Neuron (in vitro differentiated cells): Measurements from ENCODE around the gene CITED2.

ENCODE experiments used
- H2AFZ ChIP-seq: one replicate; pipeline ENCODE4 v1.6.1; 2013; ENCODE audit warnings: low read depth, mild to moderate bottlenecking, inconsistent platforms, low read length, moderate library complexity
- H3K27me3 ChIP-seq: one replicate; pipeline ENCODE4 v1.6.1; 2013; ENCODE audit warnings: low read length; ENCODE audit not compliant: insufficient read depth
- H3K36me3 ChIP-seq: one replicate; pipeline ENCODE4 v1.6.1; 2013; ENCODE audit warnings: low read length; ENCODE audit not compliant: insufficient read depth
- H3K4me1 ChIP-seq: one replicate; pipeline ENCODE4 v1.6.1; 2013; ENCODE audit warnings: low read length; ENCODE audit not compliant: insufficient read depth
- H3K4me3 ChIP-seq: 2 replicates; pipeline ENCODE4 v1.5.1; 2013; ENCODE audit warnings: mild to moderate bottlenecking, low read length, moderate library complexity
- H3K9me3 ChIP-seq: one replicate; pipeline ENCODE4 v1.6.1; 2013; ENCODE audit warnings: low read length

Gene CITED2

DNA sequence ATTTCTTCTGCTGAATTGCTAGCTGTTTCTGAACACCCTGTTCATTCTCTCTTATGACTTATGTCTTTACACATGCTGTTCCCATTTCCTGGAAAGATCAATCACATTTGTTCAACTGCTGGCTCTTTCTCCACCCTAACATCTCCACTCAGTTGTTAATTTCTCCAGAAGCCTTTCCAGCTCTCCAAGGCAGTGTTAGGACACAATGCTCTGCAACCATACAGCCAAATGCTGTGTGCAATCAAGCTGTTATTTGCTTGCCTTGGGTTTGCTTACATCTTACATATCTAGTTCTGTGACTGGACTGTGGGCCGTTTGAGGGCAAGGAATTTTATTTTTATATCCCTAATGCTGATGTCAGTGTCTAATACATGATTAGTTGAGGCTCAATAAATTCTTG is 24.2 kb upstream of the CITED2 start:
- Histone ChIP-seq H3K9me3 (no peaks in the 10 kb centered on the region), H3K27me3 (no peaks in the 10 kb centered on the region), H3K36me3 (no peaks in the 10 kb centered on the region), H3K4me1 (peaks cover 11% of the 10 kb centered on the region), H2AFZ (no peak overlapping the region), H3K4me3 (no peak overlapping the region)

DNA sequence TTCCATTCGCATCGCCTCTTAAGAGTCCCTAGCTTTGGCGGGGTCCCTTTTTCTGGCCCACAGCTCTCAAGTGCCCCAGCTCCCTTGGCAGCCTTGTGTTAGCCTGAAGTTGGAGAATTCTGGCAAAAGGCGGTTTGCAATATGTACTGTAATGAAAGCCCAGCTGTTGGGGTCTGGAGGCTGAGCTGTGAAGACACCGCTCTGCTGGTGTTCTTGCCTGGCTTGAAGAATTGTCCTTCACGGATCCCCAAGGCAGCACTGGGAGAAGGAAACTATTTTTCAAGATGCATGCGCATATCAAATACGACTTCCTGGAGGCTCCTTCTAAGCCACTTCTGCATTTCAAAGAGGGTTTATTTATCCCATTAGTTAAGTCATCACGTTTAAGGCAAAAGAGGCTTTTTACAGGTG is 21.4 kb upstream of the CITED2 start:
- H3K9me3 ChIP-seq = no peaks in the 10 kb centered on the region

DNA sequence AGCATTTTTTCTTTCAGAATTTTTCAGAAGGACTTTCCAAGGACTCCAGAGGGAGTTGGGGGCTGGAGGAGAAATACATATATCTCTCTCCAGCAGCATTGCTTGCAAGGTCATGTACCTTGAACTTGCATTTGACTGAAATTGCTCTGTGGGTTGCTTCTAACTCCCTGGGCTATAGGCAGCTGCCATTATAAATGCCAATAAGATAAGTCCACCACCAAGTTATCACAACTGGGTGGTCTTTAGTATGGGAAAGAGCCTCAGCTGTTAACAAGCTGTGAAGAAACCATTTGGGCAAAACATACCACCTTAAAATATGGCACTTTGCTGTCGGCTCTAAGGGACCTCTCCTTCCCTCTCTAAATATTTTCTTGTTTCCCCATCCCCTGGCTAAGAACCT is 20.9 kb upstream of the CITED2 start:
- Histone ChIP-seq H2AFZ (no peak overlapping the region), H3K27me3 (no peaks in the 10 kb centered on the region)

More for the DNA sequence above, 21.4 kb upstream of the CITED2 start:
- Histone ChIP-seq H2AFZ (no peak overlapping the region), H3K36me3 (no peaks in the 10 kb centered on the region), H3K4me1 (peaks cover 11% of the 10 kb centered on the region), H3K4me3 (no peak overlapping the region), H3K27me3 (no peaks in the 10 kb centered on the region)

DNA sequence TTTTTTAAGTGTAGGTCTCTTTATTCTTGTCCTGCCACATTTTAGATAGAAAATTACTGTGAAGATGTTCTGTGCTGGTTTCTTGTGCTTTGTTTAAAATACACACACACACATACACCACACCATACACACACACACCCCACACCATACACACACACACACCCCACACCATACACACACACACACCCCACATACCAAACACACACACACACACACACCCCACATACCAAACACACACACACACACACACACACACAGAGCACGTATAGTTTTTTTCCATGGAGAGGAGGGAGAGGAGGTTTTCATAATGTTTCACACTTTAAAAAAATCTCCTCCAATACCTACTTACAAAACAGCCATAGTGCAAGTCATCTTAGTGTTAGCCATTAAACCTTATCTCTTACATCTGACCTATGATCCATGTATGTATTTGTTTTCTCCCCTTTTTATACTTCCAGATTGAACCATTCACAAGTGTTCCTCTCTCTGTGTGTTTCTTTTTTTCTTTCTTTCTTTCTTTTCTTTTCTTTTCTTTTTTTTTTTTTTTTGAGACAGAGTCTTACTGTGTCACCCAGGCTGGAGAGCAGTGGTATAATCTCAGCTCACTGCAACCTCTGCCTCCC is 19.7 kb upstream of the CITED2 start:
- Histone ChIP-seq H3K27me3 (no peaks in the 10 kb centered on the region), H3K4me3 (no peak overlapping the region), H3K4me1 (peaks cover 11% of the 10 kb centered on the region), H3K9me3 (no peaks in the 10 kb centered on the region), H2AFZ (no peak overlapping the region), H3K36me3 (no peaks in the 10 kb centered on the region)

More for the DNA sequence above, 20.9 kb upstream of the CITED2 start:
- peaks cover 11% of the 10 kb centered on the region for H3K4me1 ChIP-seq
- no peak overlapping the region for H3K4me3 ChIP-seq
- H3K36me3 ChIP-seq = no peaks in the 10 kb centered on the region
- no peaks in the 10 kb centered on the region for H3K9me3 ChIP-seq

DNA sequence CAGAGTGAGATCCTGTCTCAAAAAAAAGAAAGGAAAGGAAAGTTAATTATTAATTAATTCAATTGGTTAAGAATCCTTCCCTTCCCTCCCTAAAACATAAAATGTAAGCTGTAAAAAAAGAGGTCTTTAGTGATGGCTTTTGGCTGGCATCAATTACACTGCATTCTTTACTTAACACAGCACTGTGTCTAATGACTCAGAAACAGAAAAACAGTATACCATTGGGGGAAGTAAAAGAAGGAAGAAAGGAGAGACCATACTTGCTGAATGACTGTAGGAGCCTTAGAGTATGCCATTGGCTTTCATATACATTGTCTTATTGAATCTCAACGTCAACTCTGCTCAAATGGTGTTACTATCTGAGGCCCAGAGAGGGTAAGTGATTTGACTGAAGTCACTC is 18.3 kb upstream of the CITED2 start:
- H3K36me3 ChIP-seq = no peaks in the 10 kb centered on the region
- no peaks in the 10 kb centered on the region for H3K9me3 ChIP-seq
- no peak overlapping the region for H2AFZ ChIP-seq
- H3K27me3 ChIP-seq = no peaks in the 10 kb centered on the region
- H3K4me3 ChIP-seq = no peak overlapping the region
- H3K4me1 ChIP-seq = peaks cover 11% of the 10 kb centered on the region

DNA sequence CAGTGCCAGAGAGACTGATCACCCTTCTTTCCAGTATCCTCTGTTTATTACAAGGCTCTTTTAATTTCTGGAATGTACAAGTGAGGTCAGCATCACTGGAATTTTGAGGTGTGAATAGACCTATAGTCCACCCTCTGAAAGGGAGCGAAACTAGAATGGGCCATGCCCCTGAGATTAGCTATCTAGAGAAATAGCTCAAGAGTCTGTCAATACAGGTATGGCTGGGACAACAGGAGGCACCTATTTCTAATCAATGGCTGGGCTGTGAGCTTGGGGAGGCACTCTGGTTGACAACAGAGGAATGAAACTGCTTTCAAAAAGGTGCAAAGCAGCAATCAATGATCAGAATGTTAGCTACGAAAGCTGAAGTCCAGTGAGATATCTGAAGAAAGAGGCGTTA is 17.3 kb upstream of the CITED2 start:
- no peak overlapping the region for H3K4me3 ChIP-seq
- H3K4me1 ChIP-seq = peaks cover 11% of the 10 kb centered on the region
- H3K9me3 ChIP-seq = no peaks in the 10 kb centered on the region
- H2AFZ ChIP-seq = no peak overlapping the region
- no peaks in the 10 kb centered on the region for H3K27me3 ChIP-seq
- no peaks in the 10 kb centered on the region for H3K36me3 ChIP-seq

DNA sequence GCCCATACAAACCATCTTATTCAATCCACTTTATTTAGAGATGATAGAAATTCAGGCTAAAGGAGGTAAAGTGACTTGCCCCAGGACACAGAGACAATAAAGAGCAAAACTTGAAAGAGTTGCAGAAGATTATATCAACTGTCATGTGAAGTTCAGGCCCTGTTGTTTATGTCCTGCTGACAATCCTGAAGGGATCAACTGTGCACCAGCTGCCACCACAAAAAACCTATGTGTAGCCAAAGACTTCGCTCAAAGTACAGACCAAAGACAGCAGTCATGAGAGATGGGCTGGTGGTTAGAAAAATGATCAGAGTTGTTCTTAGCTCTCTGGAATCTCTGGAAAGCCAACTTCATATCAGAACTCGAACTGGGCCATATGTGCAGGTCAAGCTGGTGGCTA is 16.0 kb upstream of the CITED2 start:
- no peaks in the 10 kb centered on the region for H3K9me3 ChIP-seq
- no peak overlapping the region for H3K4me3 ChIP-seq
- no peaks in the 10 kb centered on the region for H3K27me3 ChIP-seq
- peaks cover 3% of the 10 kb centered on the region for H3K4me1 ChIP-seq
- H2AFZ ChIP-seq = no peak overlapping the region
- no peaks in the 10 kb centered on the region for H3K36me3 ChIP-seq

DNA sequence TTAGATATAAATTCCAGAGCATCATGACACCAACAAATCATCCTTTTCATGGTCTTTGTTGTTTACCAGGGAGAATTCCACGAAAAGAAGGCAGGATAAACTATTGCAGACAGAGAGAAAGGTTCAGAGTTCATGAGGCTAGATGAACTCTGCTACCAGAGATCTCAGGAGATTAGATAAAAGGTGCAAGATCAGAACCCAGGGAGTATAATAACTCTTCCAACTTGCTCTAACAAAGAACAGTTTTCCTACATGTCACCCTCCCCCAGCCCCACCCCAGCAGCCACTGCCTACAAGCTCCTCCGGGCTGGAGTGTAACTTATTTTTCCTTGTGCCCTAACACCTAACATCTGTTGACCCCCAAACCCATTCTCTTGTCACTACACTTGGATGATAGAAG is 13.9 kb upstream of the CITED2 start:
- H3K27me3 ChIP-seq = no peaks in the 10 kb centered on the region
- no peaks in the 10 kb centered on the region for H3K9me3 ChIP-seq
- H3K4me3 ChIP-seq = no peak overlapping the region

DNA sequence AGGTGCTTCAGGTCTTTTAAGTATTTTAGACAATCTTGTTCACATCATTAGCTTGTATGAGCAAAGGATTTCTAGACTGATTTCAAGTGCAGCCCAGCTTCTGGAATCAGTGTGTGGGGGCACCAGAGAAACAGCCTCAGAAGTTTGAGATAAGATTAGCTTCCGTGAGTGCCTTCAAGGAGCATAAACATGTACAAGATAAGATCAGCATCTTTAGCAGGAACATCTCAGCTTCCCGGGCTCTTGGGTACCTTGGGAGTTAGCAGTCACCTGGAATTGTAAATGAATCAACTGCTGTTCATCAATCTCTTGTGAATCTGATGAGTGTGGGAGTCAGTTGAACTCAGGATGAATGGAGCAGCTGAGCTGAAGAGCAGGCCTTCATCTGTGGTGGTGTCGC is 12.0 kb upstream of the CITED2 start:
- Histone ChIP-seq H3K4me3 (no peak overlapping the region), H3K36me3 (no peaks in the 10 kb centered on the region), H3K27me3 (no peaks in the 10 kb centered on the region)

More for the DNA sequence above, 13.9 kb upstream of the CITED2 start:
- Histone ChIP-seq H2AFZ (no peak overlapping the region), H3K4me1 (no peaks in the 10 kb centered on the region), H3K36me3 (no peaks in the 10 kb centered on the region)

DNA sequence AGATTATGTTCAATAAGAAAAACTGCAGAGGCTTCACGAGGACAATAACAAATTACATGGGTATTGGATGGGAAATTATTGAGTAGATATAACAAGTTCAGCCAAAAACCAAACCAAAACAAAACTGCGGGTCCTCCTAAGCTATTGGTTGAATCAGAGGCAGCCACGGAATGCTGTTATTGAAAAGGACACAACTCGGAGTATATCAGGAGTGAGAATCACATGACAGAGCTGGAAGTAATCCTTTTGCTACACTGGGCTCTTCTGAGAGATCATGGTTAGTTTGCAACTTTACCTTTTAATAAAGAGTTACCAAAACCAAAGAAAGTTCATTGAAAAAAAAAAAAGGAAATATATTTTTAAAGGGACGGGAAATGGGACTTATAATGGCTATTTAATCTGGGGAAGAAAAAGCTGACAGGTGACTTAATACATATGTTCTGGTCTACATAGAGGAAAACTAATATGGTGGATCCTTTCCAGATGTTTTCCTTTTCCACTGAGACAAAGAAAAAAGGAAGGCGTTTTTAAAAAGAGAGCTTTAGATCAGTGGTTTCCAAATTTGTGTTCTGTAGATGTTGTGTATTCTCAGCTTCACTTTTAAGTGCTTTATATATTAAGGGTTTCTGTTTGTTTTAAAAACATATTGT is 6.9 kb upstream of the CITED2 start:
- Histone ChIP-seq H3K27me3 (no peaks in the 10 kb centered on the region), H3K9me3 (no peaks in the 10 kb centered on the region), H3K36me3 (no peaks in the 10 kb centered on the region), H2AFZ (no peak overlapping the region), H3K4me3 (no peak overlapping the region), H3K4me1 (peaks cover 7% of the 10 kb centered on the region)

More for the DNA sequence above, 12.0 kb upstream of the CITED2 start:
- no peaks in the 10 kb centered on the region for H3K9me3 ChIP-seq
- no peaks in the 10 kb centered on the region for H3K4me1 ChIP-seq
- H2AFZ ChIP-seq = no peak overlapping the region

DNA sequence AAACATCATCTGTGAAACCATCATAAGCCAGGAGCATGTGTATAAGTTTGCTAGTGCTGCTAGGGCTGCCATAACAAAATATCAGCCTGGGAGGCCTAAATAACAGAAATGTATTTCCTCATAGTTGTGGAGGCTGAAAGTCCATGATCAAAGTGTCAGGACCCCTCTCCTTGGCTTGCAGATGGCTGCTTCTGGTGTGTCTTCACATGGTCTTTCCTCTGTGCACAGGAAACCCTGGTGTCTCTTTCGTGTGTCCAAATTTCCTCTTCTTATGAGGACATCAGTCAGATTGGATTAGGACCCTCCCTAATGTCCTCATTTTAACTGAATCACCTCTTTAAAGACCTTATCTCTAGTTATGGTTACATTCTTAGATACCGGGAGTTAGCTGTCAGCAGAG is 6.2 kb upstream of the CITED2 start:
- no peaks in the 10 kb centered on the region for H3K27me3 ChIP-seq

DNA sequence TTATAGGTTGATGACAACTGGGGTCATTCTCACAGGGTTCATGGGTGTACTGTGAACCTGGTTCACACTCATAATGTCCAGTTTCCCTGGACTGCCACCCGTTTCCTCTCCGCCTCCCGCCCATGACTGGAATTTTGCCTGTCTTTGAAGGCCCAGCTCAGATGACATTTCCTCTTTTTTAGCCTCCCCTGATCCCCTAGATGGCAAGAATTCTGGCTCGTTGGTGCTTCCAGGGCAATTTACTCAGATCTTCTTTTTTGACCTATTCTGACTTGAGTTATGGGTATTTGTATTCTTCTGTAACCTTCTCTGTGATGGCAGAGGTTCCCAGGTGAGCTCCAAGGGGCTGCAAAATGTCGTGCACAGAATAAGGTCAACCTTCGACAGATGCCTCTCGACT is 5.7 kb upstream of the CITED2 start:
- Histone ChIP-seq H3K36me3 (no peaks in the 10 kb centered on the region), H3K4me1 (peaks cover 10% of the 10 kb centered on the region), H3K9me3 (no peaks in the 10 kb centered on the region), H3K27me3 (no peaks in the 10 kb centered on the region), H2AFZ (no peak overlapping the region), H3K4me3 (no peak overlapping the region)

More for the DNA sequence above, 6.2 kb upstream of the CITED2 start:
- peaks cover 10% of the 10 kb centered on the region for H3K4me1 ChIP-seq
- no peak overlapping the region for H2AFZ ChIP-seq
- H3K36me3 ChIP-seq = no peaks in the 10 kb centered on the region
- no peak overlapping the region for H3K4me3 ChIP-seq
- no peaks in the 10 kb centered on the region for H3K9me3 ChIP-seq

DNA sequence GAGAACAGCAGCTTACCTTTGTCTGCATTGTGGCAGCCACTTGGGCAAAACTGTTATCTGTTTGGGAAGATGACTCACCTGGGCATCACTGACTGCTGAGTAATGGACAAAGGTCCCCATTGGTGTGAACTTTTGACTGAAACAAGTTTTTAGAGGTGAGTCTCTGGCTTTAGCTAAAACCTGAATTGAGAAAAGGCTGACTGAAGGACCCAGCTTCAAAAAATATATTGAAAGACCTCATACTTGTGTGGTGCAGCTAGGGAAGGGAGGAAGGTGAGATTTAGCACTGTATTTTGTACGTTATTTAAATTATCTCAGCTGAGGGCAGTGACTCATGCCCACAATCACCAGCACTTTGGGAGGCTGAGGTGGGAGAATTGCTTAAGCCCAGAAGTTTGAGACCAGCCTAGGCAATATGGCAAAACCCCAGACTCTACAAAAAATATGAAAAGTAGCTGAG is 4.5 kb upstream of the CITED2 start:
- no peaks in the 10 kb centered on the region for H3K9me3 ChIP-seq
- H3K4me1 ChIP-seq = peaks cover 10% of the 10 kb centered on the region
- no peak overlapping the region for H3K4me3 ChIP-seq
- H2AFZ ChIP-seq = no peak overlapping the region
- H3K27me3 ChIP-seq = no peaks in the 10 kb centered on the region
- no peaks in the 10 kb centered on the region for H3K36me3 ChIP-seq

DNA sequence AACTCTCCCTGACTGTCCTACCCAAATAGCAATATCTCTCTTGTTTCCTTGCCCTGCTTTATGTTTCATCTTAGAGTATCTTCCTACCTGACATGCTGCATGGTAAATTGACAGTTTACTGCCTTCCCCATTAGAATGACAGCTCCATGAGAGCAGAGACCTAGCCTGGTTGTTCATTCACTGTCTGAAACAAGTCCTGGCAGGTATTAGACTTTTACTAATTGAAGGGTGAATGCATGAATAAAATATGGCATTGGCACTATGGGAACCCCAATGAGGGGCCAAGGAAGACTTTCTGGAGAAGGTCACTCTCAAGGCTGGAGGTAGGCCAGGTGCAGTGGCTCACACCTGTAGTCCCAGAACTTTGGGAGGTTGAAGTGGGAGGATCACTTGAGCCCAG is 3.8 kb upstream of the CITED2 start:
- H3K9me3 ChIP-seq = no peaks in the 10 kb centered on the region

More for the DNA sequence above, 3.8 kb upstream of the CITED2 start:
- peaks cover 6% of the 10 kb centered on the region for H3K36me3 ChIP-seq
- H2AFZ ChIP-seq = no peak overlapping the region
- peaks cover 10% of the 10 kb centered on the region for H3K4me1 ChIP-seq
- H3K27me3 ChIP-seq = no peaks in the 10 kb centered on the region
- H3K4me3 ChIP-seq = no peak overlapping the region
